ENCODE data around the gene C15orf40. TPM values are rescaled to one million over a fixed set of nuclear protein-coding genes. Genes with fewer than 3 reads are reported as not detected.

Gene C15orf40
- total and polyA plus RNA-seq, 9 of the 15 experiments (the other 6 are each of a cell fraction or from before 2014, with no cell fraction given): 15.9 to 52.0 (median 27.0) TPM

DNA sequence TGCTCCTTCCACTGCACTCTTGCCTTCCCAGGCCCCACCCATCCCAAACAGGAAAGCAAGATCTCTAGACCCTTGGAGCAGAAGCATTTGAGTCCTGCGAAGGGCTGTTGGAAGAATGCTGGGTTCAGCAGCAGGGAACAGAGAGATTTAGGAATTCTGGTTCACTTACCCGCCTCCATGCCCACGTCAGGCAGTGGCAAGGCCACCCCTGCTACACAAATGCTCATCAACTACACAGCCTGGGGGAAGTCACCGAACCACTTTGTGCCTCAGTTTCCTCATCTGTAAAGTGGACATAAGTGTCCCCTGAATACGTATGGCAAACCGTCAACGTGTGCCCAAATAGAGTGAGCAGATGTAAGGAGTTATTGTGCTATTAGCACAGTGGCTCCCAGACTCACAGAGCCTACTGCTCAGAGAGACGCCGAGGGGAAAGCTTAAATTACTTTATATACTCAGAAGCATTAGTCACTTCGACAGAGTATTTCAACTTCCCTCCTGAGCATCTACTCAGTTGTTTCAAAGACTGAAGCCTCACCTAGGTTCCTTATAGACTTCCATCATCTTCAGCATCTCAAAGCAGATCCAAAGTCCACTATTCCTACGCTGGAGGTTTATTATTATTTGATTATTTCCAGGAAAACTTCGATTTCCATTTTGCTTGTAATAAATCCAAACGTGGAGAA, 59.8 kb downstream of the C15orf40 start:
- DNase-seq (ENCODE audit: extremely low read depth in 1 of 4, low spot score in 3 of 4) (no peak), FAIRE-seq (no peak), ATAC-seq (no peak)
- intact Hi-C loops (cut with micrococcal nuclease) (no loop called here), in situ Hi-C loops (cut with MboI) (no loop called here)
- Histone ChIP-seq H3K4me1 (replicated peaks in 1 of 2; ENCODE audit: control insufficient read depth in 2 of 2, insufficient read depth in 2 of 2, low read length in 2 of 2) (peaks cover 0 to 11% of the 10 kb centered on the region in 2 experiments; a peak in 2 of 5 replicates), H3K4me3 (no peak overlapping the region), H3K36me3 (ENCODE audit: control insufficient read depth, insufficient read depth, low read length) (no peaks in the 10 kb centered on the region), H2AFZ (ENCODE audit: low read depth, low read length) (no peak overlapping the region), H3K4me2 (ENCODE audit: insufficient read depth, low read length) (no peak overlapping the region), H3K79me2 (ENCODE audit: control insufficient read depth, insufficient read depth, low read length) (no peaks in the 10 kb centered on the region), H3K27ac (ENCODE audit: extremely low read depth, low read depth, low read length) (no peak overlapping the region), H4K20me1 (replicated peaks; ENCODE audit: control insufficient read depth, insufficient read depth, low read length) (no peaks in the 10 kb centered on the region), H3K9me3 (replicated peaks; ENCODE audit: control insufficient read depth, insufficient read depth, low read depth, low read length) (no peaks in the 10 kb centered on the region), H3K9ac (ENCODE audit: insufficient read depth in 1 of 2, low read depth in 2 of 2, low read length in 2 of 2) (no peak overlapping the region), H3K27me3 (ENCODE audit: control insufficient read depth in 2 of 2, insufficient read depth in 2 of 2, low read length in 2 of 2) (peaks cover 41 to 52% of the 10 kb centered on the region in 2 experiments), H3K9me1 (ENCODE audit: control insufficient read depth, insufficient read depth, low read length) (no peaks in the 10 kb centered on the region)
- TF ChIP-seq ZNF639 (CRISPR knock-in tag; conservative IDR thresholded peaks at IDR 0.05 in 1 of 2, IDR thresholded peaks at IDR 0.05 in 1 of 2) (no peak), FOSL1 (tag; conservative IDR thresholded peaks at IDR 0.05) (no peak), BDP1 (IDR thresholded peaks at IDR 0.05; ENCODE audit: insufficient read depth, insufficient read length) (no peak), BCL6 (CRISPR knock-in tag; IDR thresholded peaks at IDR 0.05) (no peak), RBM25 (IDR thresholded peaks at IDR 0.05; ENCODE audit: low read depth, low read length, severe bottlenecking) (peak; percentile 17)
- CTCF ChIA-PET (ENCODE audit: low intra/inter-chr PET ratio): no interaction called here
- POLR2A ChIA-PET: no interaction called here
- WGBS (ENCODE audit: insufficient coverage, low coverage, missing lambda C conversion rate): 13% methylated on average over 13 of the region's 13 CpGs
- BruUV-seq (replicated peaks): no TSS peak

Measured in K562 (cell line).